Activated effector memory CD4-positive, alpha-beta T cell treated with anti-CD3 and anti-CD28 coated beads, Interleukin-2, amount 50 U/mL, for 16 hours (primary cell): ENCODE measurements around the gene SMTNL2.
A peak's percentile ranks its signal among the peaks of the same experiment; 100 is the strongest.
"Not testable (repeated sequence)": the region's sequence is repeated elsewhere in the genome, so short reads cannot be mapped to it uniquely, and the experiment has no call there.

Source experiments
- DNase-seq: peaks from one replicate; pipeline ENCODE4 v3.0.0-alpha.2; 2020

Gene SMTNL2

DNA sequence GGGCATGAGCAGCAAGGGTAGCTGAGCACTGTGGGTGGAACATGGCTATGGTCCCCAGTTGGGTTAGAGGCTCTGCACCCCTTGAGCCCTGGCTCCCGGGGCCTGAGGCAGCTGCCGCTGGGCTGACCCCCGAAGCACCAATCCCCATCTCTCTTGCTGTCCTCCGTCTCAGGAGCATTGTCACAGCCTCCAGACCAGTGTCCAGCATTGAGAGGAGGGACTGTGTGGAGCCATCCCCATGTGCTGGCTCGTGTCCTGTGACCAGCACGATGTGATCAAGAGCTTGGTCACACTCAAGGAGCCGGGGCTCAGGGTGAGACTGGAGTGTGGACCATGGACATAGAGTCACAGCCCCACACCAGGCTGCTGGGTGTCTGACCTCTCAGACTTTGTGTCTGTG, 2.9 kb downstream of the SMTNL2 start:
- DNase-seq, result no peak

DNA sequence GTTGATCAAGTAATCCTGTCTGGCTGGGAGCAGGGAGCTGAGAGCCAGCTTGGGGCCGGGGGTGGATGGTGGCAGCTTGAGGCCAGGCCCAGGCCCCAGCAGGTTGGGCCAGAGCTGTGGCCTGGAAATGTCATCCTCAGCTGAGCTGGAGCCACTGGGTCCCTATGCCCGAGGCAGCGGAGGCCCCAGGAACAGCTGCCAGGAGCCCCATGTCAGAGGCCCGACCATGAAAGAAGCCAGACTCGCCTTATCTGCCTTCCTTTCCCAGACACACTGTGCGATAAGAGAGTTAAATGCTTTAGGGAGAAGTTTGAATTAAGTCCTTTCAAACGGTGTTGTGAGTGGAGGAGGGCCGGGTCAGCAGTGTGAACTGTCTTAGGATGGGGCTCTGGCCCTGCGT, 3.5 kb downstream of the SMTNL2 start:
- no peak for DNase-seq

GRCh38 chr17:4588391-4588790, 4.1 kb downstream of the SMTNL2 start:
- no peak for DNase-seq

- no peak for DNase-seq
Measured at GRCh38 chr17:4588898-4589625, 4.7 kb downstream of the SMTNL2 start.

GRCh38 chr17:4590042-4590441, 5.7 kb downstream of the SMTNL2 start:
- DNase-seq, result not testable (repeated sequence)

DNA sequence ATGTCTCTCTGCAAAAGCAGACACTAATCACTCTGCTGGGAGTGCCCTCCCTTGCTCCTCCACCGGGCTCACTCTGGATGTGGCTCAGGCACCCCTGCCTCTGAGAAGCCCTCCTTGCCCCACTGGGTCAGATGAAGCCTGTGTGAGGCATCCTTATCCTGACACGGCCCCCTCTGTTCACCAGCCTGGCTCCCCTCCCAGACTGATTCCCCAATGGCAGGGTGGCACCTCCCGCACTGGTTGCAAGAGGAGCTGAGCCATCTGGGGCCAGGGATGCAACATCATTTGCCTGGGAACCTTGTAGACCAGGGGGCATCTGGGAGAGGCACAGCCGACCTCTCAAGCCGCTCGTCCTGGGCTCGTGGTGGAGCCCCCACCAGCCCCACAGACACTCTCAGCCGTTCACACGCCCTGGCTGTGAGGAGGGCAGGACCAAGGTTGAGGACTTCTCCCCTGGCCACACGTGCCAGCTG, 6.7 kb downstream of the SMTNL2 start:
- no peak for DNase-seq

DNA sequence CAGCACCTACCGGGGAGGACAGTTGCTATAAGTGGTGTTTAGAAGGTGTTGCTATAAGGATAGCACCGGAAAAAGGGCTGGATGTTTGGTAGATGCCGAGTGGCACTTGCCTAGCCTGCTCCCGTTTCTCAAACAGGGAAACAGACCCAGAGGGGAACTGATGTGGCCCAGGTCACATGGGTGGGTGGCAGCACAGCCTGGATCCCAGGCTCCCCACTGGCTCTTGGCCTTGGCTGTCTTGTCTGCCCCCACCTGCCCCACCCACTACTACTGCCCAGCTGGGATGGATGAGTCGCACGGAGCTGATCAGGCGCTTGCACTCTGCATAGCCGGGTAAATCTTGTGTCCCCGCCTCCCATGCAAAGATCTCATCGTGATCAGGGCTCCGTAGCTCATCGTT, 7.2 kb downstream of the SMTNL2 start:
- DNase-seq, result no peak

- DNase-seq, result no peak
Measured at GRCh38 chr17:4592240-4593005, 8.1 kb downstream of the SMTNL2 start.

DNA sequence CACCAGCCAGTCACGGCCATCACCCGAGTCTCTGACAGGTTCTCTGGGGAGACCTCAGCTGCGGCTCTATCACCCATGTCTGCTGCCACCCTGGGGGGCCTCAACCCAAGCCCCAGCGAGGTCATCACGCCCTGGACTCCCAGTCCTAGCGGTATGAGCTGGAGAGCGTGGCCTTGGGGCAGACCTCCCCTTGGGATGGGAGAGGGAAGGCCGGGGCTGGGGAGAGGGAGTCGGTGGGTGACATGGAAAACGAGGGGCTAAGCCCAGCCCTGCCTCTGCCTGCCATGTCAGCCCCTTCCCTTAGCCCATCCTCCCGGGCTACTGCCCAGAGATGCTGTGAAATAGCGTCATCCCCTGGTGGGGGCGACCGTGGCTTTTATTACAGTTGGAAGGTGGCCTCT, 8.7 kb downstream of the SMTNL2 start:
- DNase-seq, result no peak

DNA sequence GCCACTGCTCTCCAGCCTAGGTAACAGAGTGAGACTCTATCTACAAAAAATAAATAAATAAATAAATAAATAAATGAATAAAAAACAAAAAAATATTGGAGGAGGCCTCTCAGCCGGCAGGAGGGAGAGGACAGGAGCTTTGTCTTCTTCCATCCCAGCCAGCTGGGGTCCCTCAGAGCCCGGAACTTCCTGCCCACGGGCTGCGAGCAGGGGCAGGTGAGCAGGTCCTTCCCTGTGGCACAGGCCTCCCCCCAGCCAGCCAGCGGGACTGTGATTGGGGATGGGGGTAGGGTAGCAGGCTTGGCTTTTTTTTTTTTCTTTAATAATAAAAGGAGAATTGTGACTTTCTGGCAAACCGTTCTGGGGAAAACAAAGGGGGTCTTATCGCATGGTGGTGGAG, 10.1 kb downstream of the SMTNL2 start:
- no peak for DNase-seq

DNA sequence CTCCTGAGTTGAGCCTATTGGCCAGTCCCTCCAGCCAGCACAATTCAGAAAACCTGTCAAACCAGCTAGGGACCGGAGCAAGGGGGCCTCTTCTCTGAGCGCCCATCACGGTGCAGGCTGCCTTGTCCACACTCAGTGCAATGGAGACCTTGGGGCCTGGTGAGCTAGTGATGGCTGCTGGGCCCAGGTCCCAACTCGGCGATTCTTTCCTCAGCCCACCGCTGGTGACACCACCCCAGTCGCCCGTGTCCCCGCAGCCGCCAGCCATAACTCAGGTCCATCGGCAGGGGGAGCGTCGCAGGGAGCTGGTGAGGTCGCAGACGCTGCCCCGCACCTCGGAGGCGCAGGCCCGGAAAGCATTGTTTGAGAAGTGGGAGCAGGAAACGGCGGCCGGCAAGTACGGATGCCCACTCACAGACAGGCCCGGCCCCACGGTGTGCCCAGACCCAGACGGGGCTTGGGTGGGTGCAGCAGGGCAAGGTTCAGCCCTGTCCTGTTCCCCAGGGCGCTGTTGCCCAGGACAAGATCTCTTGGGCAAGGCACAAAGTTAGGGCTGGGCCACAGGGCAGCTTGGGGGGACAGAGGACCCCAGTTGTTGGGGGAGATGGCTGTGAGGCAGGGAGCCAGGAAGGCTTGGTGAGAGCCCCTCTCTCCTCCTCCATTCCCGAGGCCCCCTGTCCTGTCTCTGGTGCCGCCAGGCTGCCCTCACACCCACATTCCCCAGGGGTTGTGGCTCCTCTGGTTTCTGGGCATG, 10.8 kb downstream of the SMTNL2 start:
- peak; percentile 73 for DNase-seq

DNA sequence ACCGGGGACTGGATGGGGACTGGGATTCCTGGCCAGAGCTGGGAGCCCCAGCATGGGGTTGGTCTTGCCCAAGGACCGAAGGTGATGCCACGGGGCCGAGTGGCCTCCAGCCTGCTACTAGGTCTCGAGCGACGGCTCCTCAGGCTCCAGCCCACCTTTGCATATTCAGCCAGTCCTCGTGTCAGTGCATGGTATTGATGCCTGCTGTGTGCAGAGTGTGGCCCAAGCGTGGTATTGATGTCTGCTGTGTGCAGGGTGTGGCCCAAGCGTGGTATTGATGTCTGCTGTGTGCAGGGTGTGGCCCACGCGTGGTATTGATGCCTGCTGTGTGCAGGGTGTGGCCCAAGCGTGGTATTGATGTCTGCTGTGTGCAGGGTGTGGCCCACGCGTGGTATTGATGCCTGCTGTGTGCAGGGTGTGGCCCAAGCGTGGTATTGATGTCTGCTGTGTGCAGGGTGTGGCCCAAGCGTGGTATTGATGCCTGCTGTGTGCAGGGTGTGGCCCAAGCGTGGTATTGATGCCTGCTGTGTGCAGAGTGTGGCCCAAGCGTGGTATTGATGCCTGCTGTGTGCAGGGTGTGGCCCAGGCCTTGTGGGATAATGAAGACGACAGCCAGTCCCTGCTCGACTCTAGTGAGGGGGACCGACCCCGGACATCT, 11.5 kb downstream of the SMTNL2 start:
- not testable (repeated sequence) for DNase-seq

DNA sequence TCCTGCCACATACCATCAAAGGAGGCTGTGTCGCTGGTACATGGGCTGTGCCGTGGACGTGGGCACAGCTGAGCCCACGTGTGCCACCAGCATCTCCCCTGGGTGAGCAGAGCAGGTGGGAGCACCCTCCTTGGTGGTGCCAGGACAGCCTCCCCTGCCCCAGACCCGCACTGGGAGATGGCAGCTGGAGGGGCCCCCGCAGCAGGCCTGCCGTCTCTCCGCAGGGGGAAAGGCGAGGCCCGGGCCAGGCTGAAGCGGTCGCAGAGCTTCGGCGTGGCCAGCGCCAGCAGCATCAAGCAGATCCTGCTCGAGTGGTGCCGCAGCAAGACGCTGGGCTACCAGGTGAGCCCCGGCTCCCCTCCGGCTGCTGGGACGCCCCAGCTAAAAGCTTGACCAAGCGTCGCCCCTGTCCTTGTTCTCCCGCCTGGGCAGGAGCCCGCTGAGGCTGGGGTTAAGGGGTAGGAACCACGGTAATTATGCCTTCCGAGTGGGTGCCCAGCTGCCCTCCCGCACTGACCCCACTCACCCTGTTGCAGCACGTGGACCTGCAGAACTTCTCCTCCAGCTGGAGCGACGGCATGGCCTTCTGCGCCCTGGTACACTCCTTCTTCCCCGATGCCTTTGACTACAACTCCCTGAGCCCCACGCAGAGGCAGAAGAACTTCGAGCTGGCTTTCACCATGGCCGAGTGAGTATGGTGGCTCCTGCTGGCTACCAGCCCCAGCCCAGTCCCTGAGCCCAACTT, 12.5 kb downstream of the SMTNL2 start:
- no peak for DNase-seq

DNA sequence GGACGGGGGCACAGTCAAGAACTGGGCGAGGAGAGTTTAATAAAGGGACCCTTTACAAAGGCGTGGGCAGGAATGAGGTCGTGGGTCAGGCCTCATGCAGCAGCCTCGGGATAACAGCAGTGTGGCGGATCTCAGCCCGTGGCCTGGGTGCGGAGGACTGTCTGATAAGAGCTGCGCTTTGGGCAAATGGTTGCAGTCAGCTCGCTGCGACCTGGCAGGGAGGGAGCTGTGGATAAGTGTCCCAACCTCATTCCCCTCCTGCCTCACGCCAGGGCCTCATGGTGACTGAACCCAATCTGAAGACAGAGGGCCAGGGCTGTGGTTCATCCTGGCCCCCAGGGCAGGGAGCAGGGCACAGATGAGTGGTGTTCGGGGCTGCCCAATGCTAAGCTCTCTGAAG, 13.6 kb downstream of the SMTNL2 start:
- DNase-seq, result no peak

- DNase-seq, result no peak
Measured at GRCh38 chr17:4598776-4599504, 14.6 kb downstream of the SMTNL2 start.

GRCh38 chr17:4599505-4600281, 15.4 kb downstream of the SMTNL2 start:
- no peak for DNase-seq

DNA sequence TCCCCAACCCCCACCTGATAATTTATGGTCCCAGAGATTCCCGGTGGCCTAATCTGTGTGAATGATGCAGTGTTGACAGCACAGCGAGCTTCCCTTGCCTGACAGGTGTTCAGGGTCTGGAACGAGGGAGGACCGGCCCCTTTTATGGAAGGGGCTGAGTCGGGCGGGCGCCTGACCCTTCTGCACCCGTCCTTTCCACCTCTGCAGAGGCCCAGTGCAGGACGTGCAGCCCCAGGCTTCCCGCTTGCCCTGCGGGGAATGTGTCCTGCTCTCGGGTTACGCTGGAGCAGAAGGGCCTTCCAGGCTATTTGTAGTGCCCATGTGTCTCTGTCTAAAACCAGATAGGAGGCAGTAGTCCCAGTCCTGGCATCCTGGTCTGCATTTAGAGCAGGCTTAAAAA, 16.2 kb downstream of the SMTNL2 start:
- no peak for DNase-seq

DNA sequence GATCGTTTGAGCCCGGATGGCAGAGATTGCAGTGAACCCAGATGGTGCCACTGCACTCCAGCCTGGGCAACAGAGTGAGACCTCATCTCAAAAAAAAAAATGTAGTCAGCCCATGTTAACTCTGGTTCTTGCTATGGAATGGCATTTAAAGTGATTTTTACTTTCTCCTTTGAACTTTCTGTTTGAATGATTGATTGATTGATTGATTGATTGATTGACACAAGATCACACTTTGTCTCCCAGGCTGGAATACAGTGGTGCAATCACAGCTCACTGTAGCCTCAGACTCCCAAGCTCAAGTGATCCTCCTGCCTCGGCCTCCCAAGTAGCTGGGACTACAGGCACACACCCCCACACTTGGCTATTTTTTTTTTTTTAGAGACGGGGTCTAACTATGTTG, 17.0 kb downstream of the SMTNL2 start:
- DNase-seq, result no peak

DNA sequence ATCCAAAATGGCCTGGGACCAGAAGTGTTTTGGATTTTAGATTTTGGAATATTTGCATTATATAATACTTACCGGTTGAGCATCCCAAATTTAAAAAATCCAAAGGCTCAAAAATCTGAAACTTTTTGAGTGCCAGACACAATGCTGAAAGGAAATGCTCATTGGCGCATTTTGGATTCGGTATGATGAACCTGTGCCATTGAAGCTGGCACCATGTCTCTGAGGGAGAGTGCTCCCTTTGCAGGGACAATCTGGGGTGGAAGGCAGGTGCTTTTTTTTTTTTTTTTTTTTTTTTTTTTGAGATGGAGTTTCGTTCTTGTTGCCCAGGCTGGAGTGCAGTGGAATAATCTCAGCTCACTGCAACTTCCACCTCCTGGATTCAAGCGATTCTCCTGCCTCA, 17.7 kb downstream of the SMTNL2 start:
- no peak for DNase-seq

GRCh38 chr17:4604111-4604644, 19.8 kb downstream of the SMTNL2 start:
- no peak for DNase-seq

GRCh38 chr17:4604736-4605135, 20.4 kb downstream of the SMTNL2 start:
- not testable (repeated sequence) for DNase-seq
